ENCODE data around the gene TUBA1C.

DNA sequence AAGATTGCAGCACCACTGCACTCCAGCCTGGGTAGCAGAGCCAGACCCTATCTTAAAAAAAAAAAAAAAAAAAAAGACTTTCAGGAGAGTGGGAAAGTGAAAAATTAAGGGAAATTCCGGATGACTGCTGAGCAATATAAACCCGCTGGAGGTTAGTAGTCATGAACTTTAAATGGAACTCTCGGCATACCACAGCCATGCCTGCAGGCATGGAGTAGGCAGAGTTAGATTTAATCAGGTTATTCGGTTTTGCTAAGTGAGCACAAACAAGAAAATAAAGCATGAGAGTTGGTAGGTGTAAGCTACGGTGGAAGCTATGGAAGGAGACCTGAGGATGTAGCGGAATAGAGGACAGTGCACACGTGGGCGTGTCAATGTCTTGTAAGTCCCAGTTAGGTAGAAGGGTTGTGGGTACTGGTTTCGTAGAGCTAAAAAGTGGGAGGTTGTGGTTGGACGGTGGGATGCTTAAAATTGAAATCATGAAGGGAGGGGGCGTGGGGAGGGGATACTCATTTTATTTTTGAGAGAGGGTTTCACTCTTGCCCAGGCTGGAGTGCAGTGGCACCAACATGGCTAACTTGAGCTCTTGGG lies 11.8 kb upstream of the TUBA1C start:
- TF ChIP-seq, protein P1, sequence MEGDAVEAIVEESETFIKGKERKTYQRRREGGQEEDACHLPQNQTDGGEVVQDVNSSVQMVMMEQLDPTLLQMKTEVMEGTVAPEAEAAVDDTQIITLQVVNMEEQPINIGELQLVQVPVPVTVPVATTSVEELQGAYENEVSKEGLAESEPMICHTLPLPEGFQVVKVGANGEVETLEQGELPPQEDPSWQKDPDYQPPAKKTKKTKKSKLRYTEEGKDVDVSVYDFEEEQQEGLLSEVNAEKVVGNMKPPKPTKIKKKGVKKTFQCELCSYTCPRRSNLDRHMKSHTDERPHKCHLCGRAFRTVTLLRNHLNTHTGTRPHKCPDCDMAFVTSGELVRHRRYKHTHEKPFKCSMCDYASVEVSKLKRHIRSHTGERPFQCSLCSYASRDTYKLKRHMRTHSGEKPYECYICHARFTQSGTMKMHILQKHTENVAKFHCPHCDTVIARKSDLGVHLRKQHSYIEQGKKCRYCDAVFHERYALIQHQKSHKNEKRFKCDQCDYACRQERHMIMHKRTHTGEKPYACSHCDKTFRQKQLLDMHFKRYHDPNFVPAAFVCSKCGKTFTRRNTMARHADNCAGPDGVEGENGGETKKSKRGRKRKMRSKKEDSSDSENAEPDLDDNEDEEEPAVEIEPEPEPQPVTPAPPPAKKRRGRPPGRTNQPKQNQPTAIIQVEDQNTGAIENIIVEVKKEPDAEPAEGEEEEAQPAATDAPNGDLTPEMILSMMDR (IDR thresholded peaks at IDR 0.05) = no peak
- TF ChIP-seq POLR2A (IDR thresholded peaks at IDR 0.05) = no peak
